GM12875 (cell line): ENCODE data around the gene PPP1R3D.

Experiments
- H3K4me3 ChIP-seq: one replicate; pipeline ENCODE4 v1.5.1; 2011; ENCODE audit warnings: low read depth, low read length, control low read depth
- CTCF ChIP-seq: IDR thresholded peaks from 2 replicates; pipeline ENCODE4 v1.5.1; 2011; ENCODE audit warnings: low read depth, mild to moderate bottlenecking, control low read depth, inconsistent platforms, low read length, moderate library complexity, borderline replicate concordance; ENCODE audit not compliant: insufficient read depth

PPP1R3D gene

GRCh38 chr20:59940956-59941294 is 820 bp upstream of the PPP1R3D start:
- H3K4me3 ChIP-seq, result peak overlapping the region; percentile 72
- no peak for TF ChIP-seq CTCF

- TF ChIP-seq CTCF, result no peak
- peak overlapping the region; percentile 72 for H3K4me3 ChIP-seq
These were observed 301 bp downstream of the PPP1R3D start for GRCh38 chr20:59939879-59940128.

GRCh38 chr20:59939052-59939878 is 840 bp downstream of the PPP1R3D start:
- TF ChIP-seq CTCF, result no peak
- H3K4me3 ChIP-seq, result peak overlapping the region; percentile 72

- no peak for TF ChIP-seq CTCF
- no peak overlapping the region for H3K4me3 ChIP-seq
These were observed 1.4 kb downstream of the PPP1R3D start for GRCh38 chr20:59938696-59939051.

- no peak overlapping the region for H3K4me3 ChIP-seq
- no peak for TF ChIP-seq CTCF
These were observed 1.9 kb downstream of the PPP1R3D start for GRCh38 chr20:59938221-59938620.

- TF ChIP-seq CTCF, result no peak
- no peak overlapping the region for H3K4me3 ChIP-seq
These were observed 3.0 kb downstream of the PPP1R3D start for GRCh38 chr20:59937150-59937549.

- H3K4me3 ChIP-seq, result no peak overlapping the region
- TF ChIP-seq CTCF, result no peak
These were observed 3.7 kb downstream of the PPP1R3D start for GRCh38 chr20:59936409-59936808.
